IPS DF 19.7 (cell line): Measurements from ENCODE around the gene SMCO4.
"Not testable (repeated sequence)": the region's sequence is repeated elsewhere in the genome, so short reads cannot be mapped to it uniquely, and the experiment has no call there.

Source experiments
- DNase-seq: peaks from one replicate; pipeline ENCODE4 v3.0.0-alpha.2; 2013; ENCODE audit warnings: low read depth, low spot score

SMCO4 gene

GRCh38 chr11:93476796-93477195, 66.4 kb downstream of the SMCO4 start:
- DNase-seq, result no peak

- no peak for DNase-seq
These were observed 69.1 kb downstream of the SMCO4 start for GRCh38 chr11:93474123-93474522.

- DNase-seq, result no peak
These were observed 74.9 kb downstream of the SMCO4 start for GRCh38 chr11:93468290-93468689.

- no peak for DNase-seq
These were observed 76.1 kb downstream of the SMCO4 start for GRCh38 chr11:93467054-93467453.

GRCh38 chr11:93464927-93465540, 78.2 kb downstream of the SMCO4 start:
- no peak for DNase-seq

- not testable (repeated sequence) for DNase-seq
These were observed 79.5 kb downstream of the SMCO4 start for GRCh38 chr11:93463666-93464065.

GRCh38 chr11:93458286-93458685, 84.9 kb downstream of the SMCO4 start:
- no peak for DNase-seq

- peak; percentile 69 for DNase-seq
These were observed 98.5 kb downstream of the SMCO4 start for GRCh38 chr11:93444617-93445073.

- not testable (repeated sequence) for DNase-seq
These were observed 100.0 kb downstream of the SMCO4 start for GRCh38 chr11:93443232-93443631.

- DNase-seq, result no peak
These were observed 110.9 kb downstream of the SMCO4 start for GRCh38 chr11:93432247-93432646.
